ENCODE results near the gene CYP4F8.

CYP4F8 gene

DNA sequence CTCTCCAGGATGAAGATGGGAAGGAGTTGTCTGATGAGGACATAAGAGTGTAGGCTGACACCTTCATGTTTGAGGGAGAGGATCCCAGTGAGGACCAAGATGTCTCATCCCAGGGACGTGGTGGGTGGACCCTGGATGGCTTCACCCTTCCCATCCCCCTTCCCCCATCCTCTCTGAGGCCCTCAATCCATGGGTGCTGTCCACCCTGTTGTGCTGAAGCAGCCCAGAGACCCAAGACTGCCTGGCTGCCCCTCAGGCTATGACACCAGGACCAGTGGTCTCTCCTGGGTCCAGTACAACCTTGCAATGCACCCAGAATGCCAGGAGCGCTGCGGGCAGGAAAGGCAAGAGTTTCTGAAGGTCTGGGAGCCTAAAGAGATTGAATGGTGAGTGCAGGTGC lies 54.4 kb downstream of the CYP4F8 start:
- H3K9me2 ChIP-seq (ENCODE audit: low read depth, low read length): no peaks in the 10 kb centered on the region
- no peaks in the 10 kb centered on the region for H3K9me3 ChIP-seq (ENCODE audit: low read length)
- no peaks in the 10 kb centered on the region for H3F3A ChIP-seq (ENCODE audit: insufficient read depth, low read length)

DNA sequence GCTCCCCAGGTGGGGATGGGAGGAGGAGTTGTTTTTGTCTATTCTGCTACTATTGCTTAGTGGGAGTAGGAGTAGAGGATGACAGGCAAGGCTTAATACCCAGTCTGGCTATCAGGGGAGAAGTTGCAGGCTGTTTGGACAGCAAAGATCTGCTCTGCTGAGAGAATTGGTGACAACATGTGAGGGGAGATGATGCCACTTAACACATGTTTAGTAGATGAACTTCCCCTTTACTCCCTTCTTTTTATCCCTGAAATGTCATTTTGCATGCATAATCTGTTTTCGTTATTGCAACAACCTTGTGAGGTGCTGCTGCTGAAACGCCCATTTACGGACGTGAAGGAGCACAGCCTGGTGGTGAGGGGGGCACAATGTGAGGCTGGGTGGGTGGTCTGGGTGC lies 54.9 kb downstream of the CYP4F8 start:
- TF ChIP-seq, protein P1, sequence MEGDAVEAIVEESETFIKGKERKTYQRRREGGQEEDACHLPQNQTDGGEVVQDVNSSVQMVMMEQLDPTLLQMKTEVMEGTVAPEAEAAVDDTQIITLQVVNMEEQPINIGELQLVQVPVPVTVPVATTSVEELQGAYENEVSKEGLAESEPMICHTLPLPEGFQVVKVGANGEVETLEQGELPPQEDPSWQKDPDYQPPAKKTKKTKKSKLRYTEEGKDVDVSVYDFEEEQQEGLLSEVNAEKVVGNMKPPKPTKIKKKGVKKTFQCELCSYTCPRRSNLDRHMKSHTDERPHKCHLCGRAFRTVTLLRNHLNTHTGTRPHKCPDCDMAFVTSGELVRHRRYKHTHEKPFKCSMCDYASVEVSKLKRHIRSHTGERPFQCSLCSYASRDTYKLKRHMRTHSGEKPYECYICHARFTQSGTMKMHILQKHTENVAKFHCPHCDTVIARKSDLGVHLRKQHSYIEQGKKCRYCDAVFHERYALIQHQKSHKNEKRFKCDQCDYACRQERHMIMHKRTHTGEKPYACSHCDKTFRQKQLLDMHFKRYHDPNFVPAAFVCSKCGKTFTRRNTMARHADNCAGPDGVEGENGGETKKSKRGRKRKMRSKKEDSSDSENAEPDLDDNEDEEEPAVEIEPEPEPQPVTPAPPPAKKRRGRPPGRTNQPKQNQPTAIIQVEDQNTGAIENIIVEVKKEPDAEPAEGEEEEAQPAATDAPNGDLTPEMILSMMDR (IDR thresholded peaks at IDR 0.05; ENCODE audit: low read length): no peak
- no peak for TF ChIP-seq EZH2 (IDR thresholded peaks at IDR 0.05; ENCODE audit: borderline replicate concordance, low read length)
- no peaks in the 10 kb centered on the region for H3K9me3 ChIP-seq (ENCODE audit: low read length)
- no peaks in the 10 kb centered on the region for H3K4me1 ChIP-seq (ENCODE audit: insufficient read depth, low read length, severe bottlenecking)
- no peak overlapping the region for H3K27ac ChIP-seq (ENCODE audit: low read depth, low read length, poor library complexity, severe bottlenecking)
- no peaks in the 10 kb centered on the region for H3F3A ChIP-seq (ENCODE audit: insufficient read depth, low read length)
- no peak overlapping the region for H2AFZ ChIP-seq (ENCODE audit: low read length)
- no peaks in the 10 kb centered on the region for H3K27me3 ChIP-seq (ENCODE audit: insufficient read depth, low read length)
- H3K9me2 ChIP-seq (ENCODE audit: low read depth, low read length): no peaks in the 10 kb centered on the region
- no peaks in the 10 kb centered on the region for H3K79me2 ChIP-seq (ENCODE audit: insufficient read depth, low read length)
- no peak overlapping the region for H3K4me3 ChIP-seq (ENCODE audit: low read depth, low read length, poor library complexity, severe bottlenecking)
- no peaks in the 10 kb centered on the region for H3K36me3 ChIP-seq (ENCODE audit: insufficient read depth, low read length)
- no peak overlapping the region for H3K4me2 ChIP-seq (ENCODE audit: low read length)
- H3K9ac ChIP-seq (ENCODE audit: low read length): no peak overlapping the region
- no peaks in the 10 kb centered on the region for H4K20me1 ChIP-seq (ENCODE audit: insufficient read depth, low read length)

More for the DNA sequence above, 54.4 kb downstream of the CYP4F8 start:
- no peaks in the 10 kb centered on the region for H3K4me1 ChIP-seq (ENCODE audit: insufficient read depth, low read length, severe bottlenecking)
- H3K27me3 ChIP-seq (ENCODE audit: insufficient read depth, low read length): no peaks in the 10 kb centered on the region
- no peaks in the 10 kb centered on the region for H3K79me2 ChIP-seq (ENCODE audit: insufficient read depth, low read length)
- no peaks in the 10 kb centered on the region for H3K36me3 ChIP-seq (ENCODE audit: insufficient read depth, low read length)
- no peaks in the 10 kb centered on the region for H4K20me1 ChIP-seq (ENCODE audit: insufficient read depth, low read length)
- no peak for TF ChIP-seq EZH2 (IDR thresholded peaks at IDR 0.05; ENCODE audit: borderline replicate concordance, low read length)
- TF ChIP-seq, protein P1 (IDR thresholded peaks at IDR 0.05; ENCODE audit: low read length): no peak
- H3K4me3 ChIP-seq (ENCODE audit: low read depth, low read length, poor library complexity, severe bottlenecking): no peak overlapping the region
- H2AFZ ChIP-seq (ENCODE audit: low read length): no peak overlapping the region
- no peak overlapping the region for H3K9ac ChIP-seq (ENCODE audit: low read length)
- H3K27ac ChIP-seq (ENCODE audit: low read depth, low read length, poor library complexity, severe bottlenecking): no peak overlapping the region
- H3K4me2 ChIP-seq (ENCODE audit: low read length): no peak overlapping the region

DNA sequence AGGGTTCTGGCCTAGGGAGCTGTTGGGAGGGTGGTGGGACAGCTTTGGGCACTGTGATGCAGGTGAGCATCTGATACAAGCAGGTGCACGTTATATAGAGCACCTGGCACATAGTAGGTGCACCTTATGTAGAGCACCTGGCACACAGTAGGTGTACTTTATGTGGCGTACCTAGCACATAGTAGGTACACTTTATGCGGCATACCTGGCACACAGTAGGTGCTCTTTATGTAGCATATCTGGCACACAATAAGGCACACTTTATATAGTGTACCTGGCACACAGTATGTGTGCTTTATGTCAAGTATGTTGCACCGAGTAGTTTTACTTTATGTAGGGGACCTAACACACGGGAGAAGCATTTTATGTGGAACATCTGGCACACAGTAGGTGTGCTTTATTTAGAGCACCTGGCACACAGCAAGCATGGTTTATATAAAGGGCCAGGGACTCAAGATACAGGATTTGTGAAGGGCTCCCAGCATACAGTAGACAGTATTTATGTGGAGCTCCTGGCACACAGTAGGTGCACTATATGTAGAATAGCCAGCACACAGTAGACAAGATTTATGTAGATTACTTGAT lies 56.3 kb downstream of the CYP4F8 start:
- no peaks in the 10 kb centered on the region for H3K9me3 ChIP-seq (ENCODE audit: low read length)
- H3K27me3 ChIP-seq (ENCODE audit: insufficient read depth, low read length): no peaks in the 10 kb centered on the region
- H3K79me2 ChIP-seq (ENCODE audit: insufficient read depth, low read length): no peaks in the 10 kb centered on the region
- H4K20me1 ChIP-seq (ENCODE audit: insufficient read depth, low read length): no peaks in the 10 kb centered on the region
- H3K4me3 ChIP-seq (ENCODE audit: low read depth, low read length, poor library complexity, severe bottlenecking): no peak overlapping the region
- no peaks in the 10 kb centered on the region for H3F3A ChIP-seq (ENCODE audit: insufficient read depth, low read length)
- H3K4me1 ChIP-seq (ENCODE audit: insufficient read depth, low read length, severe bottlenecking): no peaks in the 10 kb centered on the region
- H3K36me3 ChIP-seq (ENCODE audit: insufficient read depth, low read length): no peaks in the 10 kb centered on the region
- no peak for TF ChIP-seq EZH2 (IDR thresholded peaks at IDR 0.05; ENCODE audit: borderline replicate concordance, low read length)
- TF ChIP-seq, protein P1 (IDR thresholded peaks at IDR 0.05; ENCODE audit: low read length): no peak
- no peak overlapping the region for H2AFZ ChIP-seq (ENCODE audit: low read length)
- H3K4me2 ChIP-seq (ENCODE audit: low read length): no peak overlapping the region
- H3K9ac ChIP-seq (ENCODE audit: low read length): no peak overlapping the region
- H3K27ac ChIP-seq (ENCODE audit: low read depth, low read length, poor library complexity, severe bottlenecking): no peak overlapping the region
- no peaks in the 10 kb centered on the region for H3K9me2 ChIP-seq (ENCODE audit: low read depth, low read length)
